Measurements from ENCODE around the gene UPP2. TPM values are rescaled to one million over a fixed set of nuclear protein-coding genes. Genes with fewer than 3 reads are reported as not detected.

The UPP2 gene
- total RNA-seq, 1 experiment from 2014 or later: not detected

- CTCF ChIA-PET: no interaction called here
- H3K4me1 Mint-ChIP-seq: peaks cover 4% of the 10 kb centered on the region; the same call in 1 of the 2 replicates
- TF ChIP-seq GABPB1 (CRISPR knock-in tag; IDR thresholded peaks at IDR 0.05): 0 out of 2 replicates have a peak, but pooled peaks have one; percentile 26
- no peak for TF ChIP-seq NR2C2 (CRISPR knock-in tag; IDR thresholded peaks at IDR 0.05)
- POLR2A ChIA-PET: no interaction called here
- H3K36me3 Mint-ChIP-seq: no peaks in the 10 kb centered on the region
- H3K27ac Mint-ChIP-seq: no peak overlapping the region
- H3K4me3 Mint-ChIP-seq: no peak overlapping the region
- ATAC-seq: no peak; the same call in 1 of the 2 replicates
- no peaks in the 10 kb centered on the region; the same call in 1 of the 2 replicates for H3K27me3 Mint-ChIP-seq (ENCODE audit: low read depth)
- H3K9me3 Mint-ChIP-seq: no peaks in the 10 kb centered on the region
- DNase-seq (ENCODE audit: low spot score): no peak
These were observed 5.8 kb upstream of the UPP2 start for GRCh38 chr2:158095912-158096311.

- Mint-ChIP-seq H3K27ac (no peak overlapping the region), H3K4me3 (no peak overlapping the region), H3K36me3 (no peaks in the 10 kb centered on the region), H3K9me3 (no peaks in the 10 kb centered on the region), H3K27me3 (ENCODE audit: low read depth) (no peaks in the 10 kb centered on the region; the same call in 1 of the 2 replicates), H3K4me1 (peaks cover 4% of the 10 kb centered on the region; the same call in 1 of the 2 replicates)
- CTCF ChIA-PET: interaction anchor here (1.5 kb wide), 1 partner anchor 73 kb away, joined by 3 read pairs; no protein-coding TSS in a partner anchor
- no peak for DNase-seq (ENCODE audit: low spot score)
- ATAC-seq: peak; percentile 46; the same call in 1 of the 2 replicates
- POLR2A ChIA-PET: no interaction called here
- TF ChIP-seq CBFB (CRISPR knock-in tag; IDR thresholded peaks at IDR 0.05; ENCODE audit: low read depth) (no peak), ELF4 (CRISPR knock-in tag; IDR thresholded peaks at IDR 0.05; ENCODE audit: low read depth) (no peak), NFE2L1 (CRISPR knock-in tag; IDR thresholded peaks at IDR 0.05) (no peak), ZNF138 (CRISPR knock-in tag; conservative IDR thresholded peaks at IDR 0.05) (no peak), ZNF396 (CRISPR knock-in tag; IDR thresholded peaks at IDR 0.05; ENCODE audit: borderline replicate concordance) (no peak), FOXJ3 (CRISPR knock-in tag; IDR thresholded peaks at IDR 0.05; ENCODE audit: borderline replicate concordance) (no peak), PRRX2 (CRISPR knock-in tag; IDR thresholded peaks at IDR 0.05) (no peak)
- TF ChIP-seq, protein P1, sequence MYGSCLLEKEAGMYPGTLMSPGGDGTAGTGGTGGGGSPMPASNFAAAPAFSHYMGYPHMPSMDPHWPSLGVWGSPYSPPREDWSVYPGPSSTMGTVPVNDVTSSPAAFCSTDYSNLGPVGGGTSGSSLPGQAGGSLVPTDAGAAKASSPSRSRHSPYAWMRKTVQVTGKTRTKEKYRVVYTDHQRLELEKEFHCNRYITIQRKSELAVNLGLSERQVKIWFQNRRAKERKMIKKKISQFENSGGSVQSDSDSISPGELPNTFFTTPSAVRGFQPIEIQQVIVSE (CRISPR knock-in tag; IDR thresholded peaks at IDR 0.05; ENCODE audit: borderline replicate concordance): no peak
- TF ChIP-seq, protein P2, sequence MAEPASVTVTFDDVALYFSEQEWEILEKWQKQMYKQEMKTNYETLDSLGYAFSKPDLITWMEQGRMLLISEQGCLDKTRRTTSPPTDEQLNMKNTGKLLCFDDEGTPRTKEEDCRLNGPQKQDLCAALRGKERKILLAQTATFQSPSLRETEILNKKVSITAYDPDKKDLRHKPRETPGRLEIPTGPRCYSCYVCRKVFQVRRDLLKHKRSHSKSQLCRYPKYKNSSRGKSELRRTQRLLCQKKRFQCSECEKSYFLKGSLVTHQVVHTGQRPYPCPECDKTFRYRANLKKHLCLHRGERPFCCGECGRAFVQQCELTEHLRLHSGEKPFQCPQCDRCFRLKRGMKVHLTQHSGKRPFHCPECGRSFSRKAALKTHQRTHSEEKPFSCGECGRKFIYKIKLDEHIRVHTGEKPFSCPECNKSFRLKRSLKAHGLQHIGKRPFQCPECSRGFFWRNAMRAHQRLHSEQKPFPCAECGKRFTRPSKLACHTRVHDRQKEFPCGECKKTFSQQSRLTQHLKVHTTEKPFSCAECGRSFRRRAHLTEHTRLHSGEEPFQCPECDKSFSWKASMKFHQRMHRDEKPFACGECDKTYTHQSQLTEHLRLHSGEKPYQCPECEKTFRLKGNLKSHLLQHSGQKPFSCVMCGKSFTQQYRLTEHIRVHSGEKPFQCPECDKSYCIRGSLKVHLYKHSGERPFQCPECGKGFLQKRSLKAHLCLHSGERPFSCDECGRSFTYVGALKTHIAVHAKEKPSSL (CRISPR knock-in tag; conservative IDR thresholded peaks at IDR 0.05): no peak
These were observed 4.2 kb upstream of the UPP2 start for GRCh38 chr2:158097481-158097880.

DNA sequence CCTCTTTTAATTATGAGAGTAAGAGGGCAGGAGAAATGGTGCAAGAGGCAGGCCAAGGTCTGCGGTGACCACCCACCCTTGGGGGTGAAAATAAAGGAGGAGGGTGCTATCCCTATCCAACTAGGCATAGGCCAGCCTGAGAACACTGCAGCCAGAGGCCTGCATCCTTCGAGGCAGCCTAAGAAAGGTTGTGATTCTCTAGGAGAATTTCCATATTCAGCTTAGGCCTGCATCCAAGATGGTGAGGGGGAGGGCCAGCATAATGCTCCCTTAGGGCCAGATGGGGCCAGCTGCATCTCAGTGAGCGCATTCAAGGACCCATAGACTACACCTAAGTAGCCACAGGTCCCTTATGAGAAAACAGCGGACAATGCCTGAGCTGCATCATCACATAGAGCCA, 3.5 kb upstream of the UPP2 start:
- Mint-ChIP-seq H3K36me3 (no peaks in the 10 kb centered on the region), H3K27me3 (ENCODE audit: low read depth) (no peaks in the 10 kb centered on the region; the same call in 1 of the 2 replicates), H3K4me3 (no peak overlapping the region), H3K9me3 (no peaks in the 10 kb centered on the region), H3K4me1 (peaks cover 6% of the 10 kb centered on the region), H3K27ac (no peak overlapping the region)
- CTCF ChIA-PET: interaction anchor here (1.5 kb wide), 1 partner anchor 74 kb away, joined by 3 read pairs; no protein-coding TSS in a partner anchor
- no peak for DNase-seq (ENCODE audit: low spot score)
- POLR2A ChIA-PET: no interaction called here
- ATAC-seq: peak; percentile 73
- TF ChIP-seq NR2C2 (CRISPR knock-in tag; IDR thresholded peaks at IDR 0.05) (no peak), E2F1 (CRISPR knock-in tag; IDR thresholded peaks at IDR 0.05) (no peak), FOXP4 (CRISPR knock-in tag; IDR thresholded peaks at IDR 0.05) (no peak), ELF4 (CRISPR knock-in tag; IDR thresholded peaks at IDR 0.05; ENCODE audit: low read depth) (no peak), ZNF416 (CRISPR knock-in tag; IDR thresholded peaks at IDR 0.05) (no peak), SMAD4 (CRISPR knock-in tag; IDR thresholded peaks at IDR 0.05) (no peak), NFYB (CRISPR knock-in tag; conservative IDR thresholded peaks at IDR 0.05; ENCODE audit: low read depth) (no peak), ETV6 (CRISPR knock-in tag; IDR thresholded peaks at IDR 0.05) (no peak)
- TF ChIP-seq, protein P3, sequence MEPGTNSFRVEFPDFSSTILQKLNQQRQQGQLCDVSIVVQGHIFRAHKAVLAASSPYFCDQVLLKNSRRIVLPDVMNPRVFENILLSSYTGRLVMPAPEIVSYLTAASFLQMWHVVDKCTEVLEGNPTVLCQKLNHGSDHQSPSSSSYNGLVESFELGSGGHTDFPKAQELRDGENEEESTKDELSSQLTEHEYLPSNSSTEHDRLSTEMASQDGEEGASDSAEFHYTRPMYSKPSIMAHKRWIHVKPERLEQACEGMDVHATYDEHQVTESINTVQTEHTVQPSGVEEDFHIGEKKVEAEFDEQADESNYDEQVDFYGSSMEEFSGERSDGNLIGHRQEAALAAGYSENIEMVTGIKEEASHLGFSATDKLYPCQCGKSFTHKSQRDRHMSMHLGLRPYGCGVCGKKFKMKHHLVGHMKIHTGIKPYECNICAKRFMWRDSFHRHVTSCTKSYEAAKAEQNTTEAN (CRISPR knock-in tag; IDR thresholded peaks at IDR 0.05): no peak
- TF ChIP-seq, protein P4, sequence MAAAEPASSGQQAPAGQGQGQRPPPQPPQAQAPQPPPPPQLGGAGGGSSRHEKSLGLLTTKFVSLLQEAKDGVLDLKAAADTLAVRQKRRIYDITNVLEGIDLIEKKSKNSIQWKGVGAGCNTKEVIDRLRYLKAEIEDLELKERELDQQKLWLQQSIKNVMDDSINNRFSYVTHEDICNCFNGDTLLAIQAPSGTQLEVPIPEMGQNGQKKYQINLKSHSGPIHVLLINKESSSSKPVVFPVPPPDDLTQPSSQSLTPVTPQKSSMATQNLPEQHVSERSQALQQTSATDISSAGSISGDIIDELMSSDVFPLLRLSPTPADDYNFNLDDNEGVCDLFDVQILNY (CRISPR knock-in tag; IDR thresholded peaks at IDR 0.05): no peak
- TF ChIP-seq, protein P5, sequence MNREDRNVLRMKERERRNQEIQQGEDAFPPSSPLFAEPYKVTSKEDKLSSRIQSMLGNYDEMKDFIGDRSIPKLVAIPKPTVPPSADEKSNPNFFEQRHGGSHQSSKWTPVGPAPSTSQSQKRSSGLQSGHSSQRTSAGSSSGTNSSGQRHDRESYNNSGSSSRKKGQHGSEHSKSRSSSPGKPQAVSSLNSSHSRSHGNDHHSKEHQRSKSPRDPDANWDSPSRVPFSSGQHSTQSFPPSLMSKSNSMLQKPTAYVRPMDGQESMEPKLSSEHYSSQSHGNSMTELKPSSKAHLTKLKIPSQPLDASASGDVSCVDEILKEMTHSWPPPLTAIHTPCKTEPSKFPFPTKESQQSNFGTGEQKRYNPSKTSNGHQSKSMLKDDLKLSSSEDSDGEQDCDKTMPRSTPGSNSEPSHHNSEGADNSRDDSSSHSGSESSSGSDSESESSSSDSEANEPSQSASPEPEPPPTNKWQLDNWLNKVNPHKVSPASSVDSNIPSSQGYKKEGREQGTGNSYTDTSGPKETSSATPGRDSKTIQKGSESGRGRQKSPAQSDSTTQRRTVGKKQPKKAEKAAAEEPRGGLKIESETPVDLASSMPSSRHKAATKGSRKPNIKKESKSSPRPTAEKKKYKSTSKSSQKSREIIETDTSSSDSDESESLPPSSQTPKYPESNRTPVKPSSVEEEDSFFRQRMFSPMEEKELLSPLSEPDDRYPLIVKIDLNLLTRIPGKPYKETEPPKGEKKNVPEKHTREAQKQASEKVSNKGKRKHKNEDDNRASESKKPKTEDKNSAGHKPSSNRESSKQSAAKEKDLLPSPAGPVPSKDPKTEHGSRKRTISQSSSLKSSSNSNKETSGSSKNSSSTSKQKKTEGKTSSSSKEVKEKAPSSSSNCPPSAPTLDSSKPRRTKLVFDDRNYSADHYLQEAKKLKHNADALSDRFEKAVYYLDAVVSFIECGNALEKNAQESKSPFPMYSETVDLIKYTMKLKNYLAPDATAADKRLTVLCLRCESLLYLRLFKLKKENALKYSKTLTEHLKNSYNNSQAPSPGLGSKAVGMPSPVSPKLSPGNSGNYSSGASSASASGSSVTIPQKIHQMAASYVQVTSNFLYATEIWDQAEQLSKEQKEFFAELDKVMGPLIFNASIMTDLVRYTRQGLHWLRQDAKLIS (CRISPR knock-in tag; IDR thresholded peaks at IDR 0.05; ENCODE audit: borderline replicate concordance): no peak

Data from WTC11 (cell line).